ENCODE results near the gene ALLC. TPM values are rescaled to one million over a fixed set of nuclear protein-coding genes. Genes with fewer than 3 reads are reported as not detected.

Gene ALLC
- total RNA-seq, 1 donor from 2014 or later = not detected

DNA sequence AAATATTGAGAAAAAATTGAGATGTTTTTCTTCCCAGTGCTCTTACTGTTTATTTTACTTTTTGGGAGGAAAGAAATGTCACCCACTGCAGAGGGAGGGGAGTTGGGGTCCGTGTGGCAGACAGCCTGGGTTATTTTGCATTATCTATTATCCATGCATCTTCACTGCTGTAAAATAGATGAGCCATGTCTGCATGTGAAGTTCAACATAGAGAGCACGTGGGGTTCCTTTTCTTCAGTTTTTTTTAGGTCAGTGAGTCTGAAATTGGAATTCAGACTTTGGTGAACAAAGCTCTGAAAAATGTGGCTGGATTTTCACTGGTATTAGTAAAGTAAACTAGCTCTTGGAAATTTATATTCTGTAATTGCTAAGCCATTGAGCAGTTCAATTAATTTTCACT, 47.8 kb downstream of the ALLC start:
- no peak for DNase-seq
- Mint-ChIP-seq H3K4me1 (no peaks in the 10 kb centered on the region), H3K4me3 (no peak overlapping the region), H3K27me3 (peaks cover 27% of the 10 kb centered on the region), H3K36me3 (ENCODE audit: low read depth) (no peaks in the 10 kb centered on the region), H3K9me3 (no peaks in the 10 kb centered on the region), H3K27ac (no peak overlapping the region)
- intact Hi-C loops (cut with micrococcal nuclease) = no loop called here

DNA sequence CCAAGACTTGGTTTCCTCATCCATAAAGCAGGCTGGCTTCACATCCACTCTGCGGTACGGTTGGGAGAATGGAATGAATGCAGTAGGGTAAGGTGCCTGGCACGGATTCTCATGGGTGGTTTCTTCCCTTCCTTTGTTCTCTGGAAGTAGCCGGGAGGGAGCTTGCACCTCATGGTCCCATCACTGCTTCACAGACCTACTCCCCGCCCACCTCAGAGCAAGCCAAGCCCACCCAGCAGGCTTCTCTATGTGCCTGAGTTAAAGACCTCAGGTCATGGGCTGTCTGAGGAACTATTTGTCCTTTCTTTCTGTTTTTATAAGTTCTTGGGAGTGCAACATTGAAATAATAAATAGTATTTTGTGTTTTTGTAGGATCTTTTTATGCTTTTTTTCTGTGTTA, 48.9 kb downstream of the ALLC start:
- Mint-ChIP-seq H3K9me3 (no peaks in the 10 kb centered on the region), H3K27me3 (peaks cover 21% of the 10 kb centered on the region)
- intact Hi-C loops (cut with micrococcal nuclease) = no loop called here

DNA sequence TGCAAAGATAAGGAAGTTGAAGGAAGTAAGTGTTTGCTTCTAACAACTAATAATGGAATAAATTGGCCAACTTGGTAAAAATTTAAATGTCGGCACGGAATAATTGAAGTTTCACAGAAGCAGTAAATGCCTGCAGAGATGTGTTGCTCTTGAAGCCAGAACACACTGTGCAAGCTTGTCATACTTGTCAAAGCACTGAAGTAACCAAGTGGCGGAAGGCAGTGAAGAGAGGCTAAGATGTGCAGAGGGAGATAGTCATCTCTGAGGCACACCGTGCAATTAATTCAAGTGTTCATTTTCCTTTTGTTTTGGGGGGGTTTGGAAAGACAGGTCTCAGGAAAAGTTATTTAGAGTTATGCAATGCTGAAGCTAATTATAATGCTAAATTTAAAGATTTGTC, 50.6 kb downstream of the ALLC start:
- intact Hi-C loops (cut with micrococcal nuclease) = no loop called here
- H3K9me3 Mint-ChIP-seq = no peaks in the 10 kb centered on the region
- DNase-seq = no peak
- H3K27me3 Mint-ChIP-seq = peaks cover 12% of the 10 kb centered on the region
- H3K4me1 Mint-ChIP-seq = no peaks in the 10 kb centered on the region
- no peaks in the 10 kb centered on the region for H3K36me3 Mint-ChIP-seq (ENCODE audit: low read depth)
- H3K27ac Mint-ChIP-seq = no peak overlapping the region
- no peak overlapping the region for H3K4me3 Mint-ChIP-seq

More for the DNA sequence above, 48.9 kb downstream of the ALLC start:
- H3K27ac Mint-ChIP-seq = no peak overlapping the region
- no peaks in the 10 kb centered on the region for H3K36me3 Mint-ChIP-seq (ENCODE audit: low read depth)
- no peak for DNase-seq
- no peak overlapping the region for H3K4me3 Mint-ChIP-seq
- H3K4me1 Mint-ChIP-seq = no peaks in the 10 kb centered on the region

- no peaks in the 10 kb centered on the region for H3K4me1 Mint-ChIP-seq
- intact Hi-C loops (cut with micrococcal nuclease) = no loop called here
- H3K27ac Mint-ChIP-seq = no peak overlapping the region
- H3K4me3 Mint-ChIP-seq = no peak overlapping the region
- DNase-seq = no peak
- H3K36me3 Mint-ChIP-seq (ENCODE audit: low read depth) = no peaks in the 10 kb centered on the region
- H3K27me3 Mint-ChIP-seq = peaks cover 12% of the 10 kb centered on the region
- H3K9me3 Mint-ChIP-seq = no peaks in the 10 kb centered on the region
Observed at GRCh38 chr2:3709225-3709624, 51.2 kb downstream of the ALLC start.

DNA sequence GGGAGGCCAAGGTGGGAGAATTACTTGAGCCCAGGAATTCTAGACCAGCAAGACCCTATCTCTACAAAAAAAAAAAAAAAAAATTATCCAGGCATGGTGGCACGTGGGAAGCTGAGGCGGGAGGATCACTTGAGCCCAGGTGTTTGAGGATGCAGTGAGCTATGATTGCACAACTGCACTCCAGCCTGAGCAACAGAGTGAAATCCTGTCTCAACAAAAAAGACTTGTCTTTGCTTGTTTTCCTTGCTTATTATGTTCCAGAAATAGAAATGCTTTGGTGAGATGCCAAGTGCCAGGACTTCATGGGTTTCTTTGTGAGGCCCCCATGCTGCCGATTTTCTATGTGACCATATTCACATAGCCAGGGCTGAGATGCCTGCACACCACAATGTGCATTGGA, 54.4 kb downstream of the ALLC start:
- Mint-ChIP-seq H3K4me1 (no peaks in the 10 kb centered on the region), H3K27ac (no peak overlapping the region), H3K9me3 (no peaks in the 10 kb centered on the region), H3K4me3 (no peak overlapping the region), H3K27me3 (peaks cover 4% of the 10 kb centered on the region), H3K36me3 (ENCODE audit: low read depth) (no peaks in the 10 kb centered on the region)
- DNase-seq = no peak
- intact Hi-C loops (cut with micrococcal nuclease) = no loop called here

- peaks cover 4% of the 10 kb centered on the region for H3K27me3 Mint-ChIP-seq
- intact Hi-C loops (cut with micrococcal nuclease) = no loop called here
- H3K9me3 Mint-ChIP-seq = no peaks in the 10 kb centered on the region
- no peak for DNase-seq
- H3K27ac Mint-ChIP-seq = no peak overlapping the region
- H3K4me1 Mint-ChIP-seq = no peaks in the 10 kb centered on the region
- H3K4me3 Mint-ChIP-seq = no peak overlapping the region
- H3K36me3 Mint-ChIP-seq (ENCODE audit: low read depth) = no peaks in the 10 kb centered on the region
Observed at GRCh38 chr2:3712831-3713503, 55.0 kb downstream of the ALLC start.

DNA sequence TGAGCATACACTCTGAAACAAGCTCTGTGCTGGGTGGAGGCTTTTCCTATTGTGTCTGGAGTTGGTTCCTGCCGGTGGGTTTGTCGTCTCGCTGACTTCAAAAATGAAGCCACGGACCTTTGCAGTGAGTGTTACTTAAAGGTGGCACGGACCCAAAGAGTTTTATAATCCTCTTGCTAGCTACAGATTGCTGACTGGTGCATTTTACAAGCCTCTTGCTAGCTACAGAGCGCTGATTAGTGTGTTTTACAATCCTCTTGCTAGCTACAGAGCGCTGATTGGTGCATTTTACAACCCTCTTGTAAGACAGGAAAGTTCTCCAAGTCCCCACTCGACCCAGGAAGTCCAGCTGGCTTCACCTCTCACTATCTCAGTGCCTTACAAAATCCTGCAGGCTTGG, 60.7 kb downstream of the ALLC start:
- intact Hi-C loops (cut with micrococcal nuclease) = no loop called here
- no peaks in the 10 kb centered on the region for H3K27me3 Mint-ChIP-seq
- no peaks in the 10 kb centered on the region for H3K4me1 Mint-ChIP-seq
- no peak overlapping the region for H3K27ac Mint-ChIP-seq
- H3K4me3 Mint-ChIP-seq = no peak overlapping the region
- no peaks in the 10 kb centered on the region for H3K9me3 Mint-ChIP-seq
- DNase-seq = no peak
- H3K36me3 Mint-ChIP-seq (ENCODE audit: low read depth) = no peaks in the 10 kb centered on the region

DNA sequence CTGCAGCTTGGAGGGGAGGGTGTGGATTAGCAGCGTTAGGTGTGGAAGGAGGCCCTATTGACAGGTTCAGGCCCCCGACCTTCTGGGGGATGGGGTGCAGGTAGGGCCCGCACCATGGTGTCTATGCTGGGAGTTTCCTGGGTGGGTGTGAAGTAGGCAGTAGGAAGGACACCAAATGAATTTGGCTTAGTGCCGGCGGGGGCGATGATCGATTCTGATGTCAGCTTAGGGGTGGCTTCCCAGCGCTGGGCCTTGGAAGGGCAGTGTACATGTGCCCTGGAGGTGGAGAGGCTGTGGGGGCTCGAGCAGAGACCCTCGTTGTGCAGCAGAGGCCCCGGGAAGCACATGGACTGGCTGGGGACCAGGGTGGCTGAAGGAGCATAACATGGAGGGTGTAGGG, 67.0 kb downstream of the ALLC start:
- Mint-ChIP-seq H3K27me3 (no peaks in the 10 kb centered on the region), H3K4me1 (peaks cover 2% of the 10 kb centered on the region), H3K4me3 (no peak overlapping the region), H3K27ac (no peak overlapping the region), H3K9me3 (no peaks in the 10 kb centered on the region), H3K36me3 (ENCODE audit: low read depth) (no peaks in the 10 kb centered on the region)
- intact Hi-C loops (cut with micrococcal nuclease) = no loop called here
- no peak for DNase-seq

GRCh38 chr2:3725458-3726250, 67.7 kb downstream of the ALLC start:
- DNase-seq = no peak
- Mint-ChIP-seq H3K4me1 (peaks cover 2% of the 10 kb centered on the region), H3K36me3 (ENCODE audit: low read depth) (no peaks in the 10 kb centered on the region), H3K9me3 (no peaks in the 10 kb centered on the region), H3K27me3 (no peaks in the 10 kb centered on the region), H3K27ac (no peak overlapping the region), H3K4me3 (no peak overlapping the region)
- intact Hi-C loops (cut with micrococcal nuclease) = no loop called here

- intact Hi-C loops (cut with micrococcal nuclease) = no loop called here
- peaks cover 2% of the 10 kb centered on the region for H3K4me1 Mint-ChIP-seq
- no peak overlapping the region for H3K27ac Mint-ChIP-seq
- DNase-seq = no peak
- H3K9me3 Mint-ChIP-seq = no peaks in the 10 kb centered on the region
- H3K27me3 Mint-ChIP-seq = no peaks in the 10 kb centered on the region
- no peaks in the 10 kb centered on the region for H3K36me3 Mint-ChIP-seq (ENCODE audit: low read depth)
- no peak overlapping the region for H3K4me3 Mint-ChIP-seq
Observed at GRCh38 chr2:3726511-3726910, 68.5 kb downstream of the ALLC start.

GRCh38 chr2:3727397-3728045, 69.5 kb downstream of the ALLC start:
- no peaks in the 10 kb centered on the region for H3K36me3 Mint-ChIP-seq (ENCODE audit: low read depth)
- no peak for DNase-seq
- intact Hi-C loops (cut with micrococcal nuclease) = loop anchor here (1.0 kb wide), 1 partner anchor 54 kb away; no protein-coding TSS in a partner anchor
- no peaks in the 10 kb centered on the region for H3K9me3 Mint-ChIP-seq
- H3K27ac Mint-ChIP-seq = no peak overlapping the region
- H3K4me1 Mint-ChIP-seq = peaks cover 2% of the 10 kb centered on the region
- H3K27me3 Mint-ChIP-seq = no peaks in the 10 kb centered on the region
- H3K4me3 Mint-ChIP-seq = no peak overlapping the region

DNA sequence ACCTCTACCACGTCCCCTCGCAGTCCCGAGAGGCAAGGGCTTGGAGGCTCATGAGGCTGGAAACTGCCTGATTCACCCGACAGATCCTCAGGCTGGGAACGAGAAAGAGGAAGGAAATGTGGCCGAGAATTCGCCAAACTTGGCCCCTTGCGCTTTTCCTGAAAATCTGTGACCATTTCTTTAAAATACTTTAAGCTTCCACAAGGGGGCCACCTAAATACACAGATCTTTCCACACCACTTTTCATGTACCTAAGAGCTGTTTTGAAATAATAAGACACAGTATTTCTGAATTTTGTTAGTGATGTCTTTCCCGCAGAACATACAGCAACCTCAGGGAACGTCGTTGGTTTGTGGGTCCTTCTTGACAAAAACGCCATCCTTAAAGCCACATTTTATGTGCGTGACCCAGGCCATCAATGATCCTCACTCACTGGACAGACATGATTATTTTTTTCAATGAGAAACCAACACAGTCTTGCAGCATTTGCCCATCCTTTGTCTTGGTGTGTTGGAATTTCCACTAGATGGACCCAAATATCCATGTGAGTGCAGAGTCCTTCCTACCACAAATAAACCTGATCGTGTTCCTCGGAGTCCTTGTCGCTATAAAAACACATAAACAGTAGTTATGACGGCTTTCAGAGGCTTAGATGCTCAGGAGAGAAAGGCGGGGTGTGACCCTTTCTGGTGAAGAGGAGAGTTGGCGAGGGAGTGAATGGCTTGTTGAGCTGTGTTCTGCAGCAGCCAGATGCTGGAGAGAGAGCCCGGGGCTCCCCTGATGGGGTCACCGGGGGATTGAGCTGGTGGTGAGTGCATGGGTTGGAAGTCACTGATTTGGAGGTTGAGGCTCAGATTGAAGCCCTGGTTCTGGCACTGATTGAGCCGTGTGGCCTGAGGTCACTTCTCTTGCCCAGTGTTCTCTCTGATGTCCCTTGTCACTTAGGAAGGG, 70.4 kb downstream of the ALLC start:
- no peak for DNase-seq
- Mint-ChIP-seq H3K9me3 (no peaks in the 10 kb centered on the region), H3K27ac (no peak overlapping the region), H3K27me3 (no peaks in the 10 kb centered on the region), H3K36me3 (ENCODE audit: low read depth) (no peaks in the 10 kb centered on the region), H3K4me1 (peaks cover 2% of the 10 kb centered on the region), H3K4me3 (no peak overlapping the region)
- intact Hi-C loops (cut with micrococcal nuclease) = loop anchor here (1.0 kb wide), 1 partner anchor 53 kb away; no protein-coding TSS in a partner anchor

DNA sequence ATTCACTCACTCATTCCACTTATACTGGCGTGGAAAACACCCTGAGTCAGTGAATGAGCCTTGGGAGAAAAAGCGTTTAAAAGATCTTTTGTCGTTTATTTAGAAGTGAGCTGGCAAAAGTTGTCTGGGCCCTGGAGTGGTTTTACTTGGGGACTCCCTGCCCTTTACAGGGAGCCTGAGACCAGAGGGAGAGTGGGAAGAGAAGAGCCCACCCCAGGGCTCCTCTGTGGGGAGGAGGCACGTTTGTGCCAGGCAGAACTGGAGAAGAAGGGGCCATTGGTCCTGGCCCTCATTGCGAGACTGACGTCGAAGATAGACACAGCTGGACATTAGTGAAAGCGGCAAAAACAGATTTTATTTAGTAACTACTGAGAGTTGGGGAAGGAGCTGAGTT, 71.1 kb downstream of the ALLC start:
- H3K9me3 Mint-ChIP-seq = no peaks in the 10 kb centered on the region
- H3K27ac Mint-ChIP-seq = no peak overlapping the region
- DNase-seq = no peak
- no peak overlapping the region for H3K4me3 Mint-ChIP-seq
- intact Hi-C loops (cut with micrococcal nuclease) = no loop called here
- H3K36me3 Mint-ChIP-seq (ENCODE audit: low read depth) = no peaks in the 10 kb centered on the region
- no peaks in the 10 kb centered on the region for H3K27me3 Mint-ChIP-seq
- peaks cover 2% of the 10 kb centered on the region for H3K4me1 Mint-ChIP-seq
